ENCODE results near the gene GPR55. TPM values are rescaled to one million over a fixed set of nuclear protein-coding genes. Genes with fewer than 3 reads are reported as not detected.

The GPR55 gene
- total and polyA plus RNA-seq, 4 experiments from 2014 or later, result 2.4 to 8.3 (median 8.1) TPM; not detected in 1

DNA sequence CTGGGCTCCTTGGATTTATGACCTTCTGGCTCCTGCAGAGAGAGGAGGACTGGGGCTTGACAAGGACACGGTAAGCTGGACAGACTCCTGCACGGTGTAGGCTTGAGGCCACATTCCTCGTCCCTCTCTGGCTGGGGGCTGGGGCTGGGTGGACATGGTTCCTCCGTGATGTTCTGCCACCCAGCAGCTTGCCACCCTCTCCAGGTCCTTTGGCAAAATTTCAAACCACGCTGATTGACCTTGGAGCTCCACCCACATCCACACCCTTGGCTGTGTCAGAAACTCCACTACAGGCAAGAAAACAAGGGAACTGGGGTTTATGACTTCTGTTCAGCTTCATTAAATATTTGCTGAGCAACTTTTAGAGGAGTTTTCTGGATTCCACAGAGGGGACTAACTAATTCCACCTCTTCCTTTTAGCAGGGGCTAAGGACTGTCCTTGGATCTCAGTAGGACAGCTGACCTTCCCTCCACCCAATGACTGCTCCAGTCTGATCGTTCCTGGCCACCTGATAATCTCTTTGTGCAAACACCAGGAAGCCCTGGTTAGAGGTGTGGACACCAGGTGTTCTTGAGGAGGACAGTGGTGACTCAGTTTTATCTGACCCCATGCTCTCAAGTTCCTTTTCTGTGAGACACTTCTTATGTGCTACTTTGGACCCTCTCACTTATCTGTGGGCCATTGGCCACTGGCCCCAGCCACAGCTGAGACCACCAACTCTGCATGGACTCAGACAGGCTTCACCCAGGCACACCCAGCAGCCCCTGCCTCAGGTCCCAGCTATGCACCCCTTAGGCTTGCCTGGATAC is 29.3 kb downstream of the GPR55 start:
- peaks cover 18% of the 10 kb centered on the region in 2 donors for H3K27me3 Mint-ChIP-seq
- no peak for DNase-seq

DNA sequence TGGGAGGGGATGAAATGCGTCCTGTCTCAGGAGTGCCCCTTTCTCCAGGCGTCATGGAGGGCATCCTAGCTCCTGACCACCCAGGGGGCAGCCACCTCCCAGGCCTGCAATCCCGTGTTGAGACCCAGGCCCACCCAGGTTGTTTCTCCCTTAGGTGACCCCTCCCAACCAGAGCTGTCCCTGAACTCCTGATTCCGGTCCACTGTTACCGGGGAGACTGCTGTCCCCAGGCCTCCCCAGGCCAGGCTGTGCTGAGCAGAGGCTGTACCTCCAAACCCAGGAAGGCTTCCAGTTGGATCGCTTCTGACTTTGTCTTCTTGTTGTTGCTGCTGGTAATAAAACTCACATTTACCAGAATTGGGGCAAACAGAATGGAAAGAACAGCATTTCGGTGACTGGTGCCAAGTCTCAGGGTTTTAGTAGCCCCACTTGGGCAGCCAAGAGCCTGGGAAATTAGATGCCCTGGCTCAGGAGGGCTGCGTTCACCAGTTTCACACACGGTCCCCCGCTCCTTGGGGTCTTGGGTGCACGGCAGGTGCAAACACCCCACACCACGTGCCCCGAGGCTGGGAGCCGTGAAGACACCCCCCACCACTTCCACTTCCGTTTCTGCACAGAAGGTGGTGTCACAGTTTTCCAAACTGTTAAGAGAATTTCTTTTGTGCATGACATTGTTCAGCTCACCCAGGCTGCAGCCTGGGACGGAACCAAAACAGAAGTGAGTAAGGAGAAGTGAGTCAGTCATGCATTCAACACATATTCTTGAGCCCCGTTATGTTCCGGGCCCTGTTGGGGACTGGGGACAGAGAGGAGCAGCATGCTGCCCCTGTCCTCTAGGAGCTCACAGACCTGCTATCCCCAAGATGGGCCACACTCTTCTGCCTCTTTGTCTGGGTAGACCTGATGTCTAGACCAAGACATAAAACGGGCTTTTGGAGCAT is 30.9 kb downstream of the GPR55 start:
- Histone ChIP-seq H3K4me1 (ENCODE audit: insufficient read depth, low read length) (peaks cover 7% of the 10 kb centered on the region), H3K9me3 (ENCODE audit: control insufficient read depth in 1 of 2, low read length in 2 of 2) (no peaks in the 10 kb centered on the region), H3K4me3 (ENCODE audit: low read length in 2 of 2) (no peak overlapping the region), H3K27ac (ENCODE audit: low read depth, low read length) (no peak overlapping the region), H3K36me3 (ENCODE audit: insufficient read depth, low read length) (no peaks in the 10 kb centered on the region), H3K27me3 (ENCODE audit: insufficient read depth, low read length) (no peaks in the 10 kb centered on the region)
- Mint-ChIP-seq H3K27ac (no peak overlapping the region), H3K4me1 (peaks cover 3 to 5% (median 4%) of the 10 kb centered on the region in 4 donors), H3K4me3 (no peak overlapping the region), H3K27me3 (peaks cover 15% of the 10 kb centered on the region in 2 donors), H3K36me3 (no peaks in the 10 kb centered on the region), H3K9me3 (peaks cover 0 to 4% (median 0%) of the 10 kb centered on the region in 8 donors)
- CTCF ChIA-PET (ENCODE audit: partially characterized antibody), result interaction anchor here (3.5 kb wide), 1 partner anchor 93 kb away, joined by 12 read pairs; no protein-coding TSS in a partner anchor
- intact Hi-C loops (cut with micrococcal nuclease), result no loop called here
- DNase-seq, result no peak
- POLR2A ChIA-PET (ENCODE audit: partially characterized antibody), result interaction anchor here (1.2 kb wide), 1 partner anchor 93 kb away, joined by 3 read pairs; no protein-coding TSS in a partner anchor

More for the DNA sequence above, 29.3 kb downstream of the GPR55 start:
- H3K4me1 ChIP-seq (ENCODE audit: insufficient read depth, low read length), result peaks cover 7% of the 10 kb centered on the region
- ChIA-PET POLR2A (ENCODE audit: partially characterized antibody) (interaction anchor here (1.2 kb wide), 1 partner anchor 89 kb away, joined by 3 read pairs; no protein-coding TSS in a partner anchor), CTCF (ENCODE audit: partially characterized antibody) (interaction anchor here (0.6 to 13.7 kb wide), 4 partner anchors 47 to 463 kb away, joined by 3 to 256 read pairs (median 5); no protein-coding TSS in a partner anchor)
- no peaks in the 10 kb centered on the region for H3K27me3 ChIP-seq (ENCODE audit: insufficient read depth, low read length)
- Mint-ChIP-seq H3K27ac (no peak overlapping the region), H3K36me3 (no peaks in the 10 kb centered on the region), H3K9me3 (peaks cover 0 to 4% (median 0%) of the 10 kb centered on the region in 8 donors), H3K4me3 (no peak overlapping the region), H3K4me1 (peaks cover 3 to 5% (median 4%) of the 10 kb centered on the region in 4 donors)
- no peaks in the 10 kb centered on the region for H3K36me3 ChIP-seq (ENCODE audit: insufficient read depth, low read length)
- intact Hi-C loops (cut with micrococcal nuclease), result no loop called here
- H3K27ac ChIP-seq (ENCODE audit: low read depth, low read length), result no peak overlapping the region
- H3K9me3 ChIP-seq (ENCODE audit: control insufficient read depth in 1 of 2, low read length in 2 of 2), result no peaks in the 10 kb centered on the region
- no peak overlapping the region for H3K4me3 ChIP-seq (ENCODE audit: low read length in 2 of 2)

DNA sequence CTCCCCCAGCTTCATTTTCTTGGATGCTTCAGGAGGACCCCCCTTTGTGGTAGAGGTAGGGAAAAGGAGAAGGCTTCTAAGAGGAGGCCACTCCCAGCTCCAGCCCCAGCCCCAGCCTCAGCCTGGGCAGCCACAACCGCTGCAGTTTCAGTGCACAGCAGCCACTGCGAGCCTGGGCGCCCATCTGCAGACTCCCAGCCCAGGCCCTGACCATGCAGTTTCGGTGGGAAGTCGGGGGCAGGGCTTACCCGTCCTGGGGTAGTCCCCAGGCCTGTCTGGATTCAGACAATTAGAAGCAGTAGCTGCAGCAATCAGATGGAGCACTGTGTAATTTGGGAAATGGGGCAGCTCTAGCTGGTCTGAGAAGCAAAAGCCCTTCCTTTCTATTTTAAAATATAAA is 31.7 kb downstream of the GPR55 start:
- peaks cover 3 to 5% (median 4%) of the 10 kb centered on the region in 4 donors for H3K4me1 Mint-ChIP-seq
- DNase-seq, result no peak
- POLR2A ChIA-PET (ENCODE audit: partially characterized antibody), result interaction anchor here (1.2 kb wide), 1 partner anchor 94 kb away, joined by 3 read pairs; no protein-coding TSS in a partner anchor

DNA sequence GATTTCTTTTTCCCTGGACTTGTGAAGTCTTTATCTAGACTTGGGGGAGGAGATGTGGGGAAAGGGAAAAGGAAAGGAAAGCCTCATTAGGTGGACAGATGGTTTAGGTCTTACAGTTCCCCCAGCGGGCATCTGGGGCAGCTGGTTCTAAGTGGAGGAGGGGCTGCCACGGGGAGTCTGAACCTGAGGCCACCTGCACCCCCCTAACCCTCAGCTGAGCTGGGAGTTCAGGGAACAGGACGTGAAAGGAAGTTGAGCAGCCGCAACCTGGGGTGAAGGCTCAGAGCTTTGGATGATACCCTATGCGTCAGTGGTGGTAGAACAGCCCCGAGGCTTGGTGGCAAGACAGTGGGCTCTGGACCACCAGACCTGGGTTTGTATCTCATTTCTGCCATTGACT is 33.5 kb downstream of the GPR55 start:
- Mint-ChIP-seq H3K27me3 (peaks cover 9 to 12% of the 10 kb centered on the region in 2 donors), H3K4me1 (peaks cover 3 to 5% (median 4%) of the 10 kb centered on the region in 4 donors), H3K36me3 (no peaks in the 10 kb centered on the region), H3K9me3 (peaks cover 0 to 4% (median 0%) of the 10 kb centered on the region in 8 donors), H3K4me3 (no peak overlapping the region), H3K27ac (no peak overlapping the region)
- no peaks in the 10 kb centered on the region for H3K27me3 ChIP-seq (ENCODE audit: insufficient read depth, low read length)
- intact Hi-C loops (cut with micrococcal nuclease), result no loop called here
- no peak overlapping the region for H3K4me3 ChIP-seq (ENCODE audit: low read length in 2 of 2)
- no peaks in the 10 kb centered on the region for H3K9me3 ChIP-seq (ENCODE audit: control insufficient read depth in 1 of 2, low read length in 2 of 2)
- peaks cover 7% of the 10 kb centered on the region for H3K4me1 ChIP-seq (ENCODE audit: insufficient read depth, low read length)
- H3K36me3 ChIP-seq (ENCODE audit: insufficient read depth, low read length), result no peaks in the 10 kb centered on the region
- no peak overlapping the region for H3K27ac ChIP-seq (ENCODE audit: low read depth, low read length)
- no peak for DNase-seq
- CTCF ChIA-PET (ENCODE audit: partially characterized antibody), result interaction anchor here (1.4 to 3.5 kb wide), 2 partner anchors 43 to 96 kb away, joined by 4 to 12 read pairs; no protein-coding TSS in a partner anchor
- POLR2A ChIA-PET (ENCODE audit: partially characterized antibody), result interaction anchor here (0.6 to 0.7 kb wide), 2 partner anchors 24 to 619 kb away, joined by 3 to 4 read pairs; no protein-coding TSS in a partner anchor

More for the DNA sequence above, 31.7 kb downstream of the GPR55 start:
- CTCF ChIA-PET (ENCODE audit: partially characterized antibody), result interaction anchor here (1.2 to 3.5 kb wide), 2 partner anchors 69 to 94 kb away, joined by 3 to 12 read pairs; no protein-coding TSS in a partner anchor
- peaks cover 15% of the 10 kb centered on the region in 2 donors for H3K27me3 Mint-ChIP-seq
- H3K36me3 ChIP-seq (ENCODE audit: insufficient read depth, low read length), result no peaks in the 10 kb centered on the region
- intact Hi-C loops (cut with micrococcal nuclease), result no loop called here
- no peaks in the 10 kb centered on the region for H3K27me3 ChIP-seq (ENCODE audit: insufficient read depth, low read length)
- H3K4me1 ChIP-seq (ENCODE audit: insufficient read depth, low read length), result peaks cover 7% of the 10 kb centered on the region
- no peak overlapping the region for H3K27ac ChIP-seq (ENCODE audit: low read depth, low read length)
- no peaks in the 10 kb centered on the region for H3K36me3 Mint-ChIP-seq
- peaks cover 0 to 4% (median 0%) of the 10 kb centered on the region in 8 donors for H3K9me3 Mint-ChIP-seq
- H3K4me3 Mint-ChIP-seq, result no peak overlapping the region
- H3K9me3 ChIP-seq (ENCODE audit: control insufficient read depth in 1 of 2, low read length in 2 of 2), result no peaks in the 10 kb centered on the region
- no peak overlapping the region for H3K27ac Mint-ChIP-seq
- no peak overlapping the region for H3K4me3 ChIP-seq (ENCODE audit: low read length in 2 of 2)

DNA sequence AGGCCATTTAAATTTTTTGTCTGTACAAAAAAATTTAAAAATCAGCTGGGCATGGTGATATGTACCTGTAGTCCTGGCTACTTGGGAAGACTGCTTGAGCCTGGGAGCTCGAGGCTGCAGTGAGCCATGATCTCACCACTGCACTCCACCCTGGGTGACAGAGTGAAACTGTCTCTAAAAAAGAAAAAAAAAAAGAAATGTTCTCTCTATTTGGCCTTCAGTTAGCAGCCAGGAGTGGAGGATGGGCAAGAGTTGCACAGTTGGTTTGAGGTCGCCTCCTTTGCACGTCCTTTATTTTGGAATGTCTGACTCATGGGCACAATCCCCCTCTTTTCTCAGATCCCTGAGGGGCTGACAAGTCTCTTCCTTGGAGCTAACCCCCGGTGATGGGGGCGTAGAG is 34.0 kb downstream of the GPR55 start:
- CTCF ChIA-PET (ENCODE audit: partially characterized antibody), result interaction anchor here (1.4 kb wide), 1 partner anchor 42 kb away, joined by 4 read pairs; no protein-coding TSS in a partner anchor
- POLR2A ChIA-PET (ENCODE audit: partially characterized antibody), result no interaction called here
- DNase-seq, result no peak
- peaks cover 3 to 5% (median 4%) of the 10 kb centered on the region in 4 donors for H3K4me1 Mint-ChIP-seq
- peaks cover 0 to 4% (median 0%) of the 10 kb centered on the region in 8 donors for H3K9me3 Mint-ChIP-seq
- intact Hi-C loops (cut with micrococcal nuclease), result no loop called here
- no peaks in the 10 kb centered on the region for H3K27me3 ChIP-seq (ENCODE audit: insufficient read depth, low read length)
- H3K27ac Mint-ChIP-seq, result no peak overlapping the region
- H3K27ac ChIP-seq (ENCODE audit: low read depth, low read length), result no peak overlapping the region
- H3K36me3 ChIP-seq (ENCODE audit: insufficient read depth, low read length), result no peaks in the 10 kb centered on the region
- no peak overlapping the region for H3K4me3 Mint-ChIP-seq
- no peaks in the 10 kb centered on the region for H3K9me3 ChIP-seq (ENCODE audit: control insufficient read depth in 1 of 2, low read length in 2 of 2)
- no peak overlapping the region for H3K4me3 ChIP-seq (ENCODE audit: low read length in 2 of 2)
- peaks cover 8 to 12% of the 10 kb centered on the region in 2 donors for H3K27me3 Mint-ChIP-seq
- no peaks in the 10 kb centered on the region for H3K36me3 Mint-ChIP-seq
- peaks cover 7% of the 10 kb centered on the region for H3K4me1 ChIP-seq (ENCODE audit: insufficient read depth, low read length)

DNA sequence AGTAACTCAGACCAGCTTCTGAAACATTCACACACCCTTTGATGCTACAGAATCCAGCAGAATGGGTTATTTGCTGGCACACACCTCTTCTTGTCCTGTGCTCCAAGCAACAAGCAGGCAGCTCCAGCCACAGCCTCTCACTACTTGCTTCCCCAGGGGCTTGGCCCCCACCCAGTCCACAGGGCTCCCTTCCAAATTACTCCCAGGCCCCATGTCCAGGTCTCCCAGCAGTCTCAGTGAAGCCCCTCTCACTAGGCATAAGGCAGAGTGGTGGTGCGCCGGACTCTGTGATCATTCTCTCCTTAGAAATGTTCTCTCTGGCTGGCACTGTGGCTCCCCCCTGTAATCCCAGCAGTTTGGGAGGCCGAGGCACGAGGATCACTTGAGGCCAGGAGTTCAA is 34.4 kb downstream of the GPR55 start:
- H3K4me3 Mint-ChIP-seq, result no peak overlapping the region
- Histone ChIP-seq H3K9me3 (ENCODE audit: control insufficient read depth in 1 of 2, low read length in 2 of 2) (no peaks in the 10 kb centered on the region), H3K27me3 (ENCODE audit: insufficient read depth, low read length) (no peaks in the 10 kb centered on the region), H3K27ac (ENCODE audit: low read depth, low read length) (no peak overlapping the region), H3K4me1 (ENCODE audit: insufficient read depth, low read length) (peaks cover 7% of the 10 kb centered on the region), H3K4me3 (ENCODE audit: low read length in 2 of 2) (no peak overlapping the region), H3K36me3 (ENCODE audit: insufficient read depth, low read length) (no peaks in the 10 kb centered on the region)
- H3K36me3 Mint-ChIP-seq, result no peaks in the 10 kb centered on the region
- H3K27me3 Mint-ChIP-seq, result peaks cover 8 to 12% of the 10 kb centered on the region in 2 donors
- intact Hi-C loops (cut with micrococcal nuclease), result no loop called here
- peaks cover 3 to 5% (median 4%) of the 10 kb centered on the region in 4 donors for H3K4me1 Mint-ChIP-seq
- no peak for DNase-seq
- ChIA-PET POLR2A (ENCODE audit: partially characterized antibody) (no interaction called here), CTCF (ENCODE audit: partially characterized antibody) (no interaction called here)
- H3K27ac Mint-ChIP-seq, result no peak overlapping the region
- H3K9me3 Mint-ChIP-seq, result peaks cover 0 to 4% (median 0%) of the 10 kb centered on the region in 8 donors

All from CD4-positive, alpha-beta memory T cell (primary cell).